GM23338 (cell line): ENCODE measurements around the gene SLC45A1. TPM values are rescaled to one million over a fixed set of nuclear protein-coding genes. Genes with fewer than 3 reads are reported as not detected.

Experiments used
- ATAC-seq: fragments of 200-7000 bp; cut with Tn5 transposase; 3 replicates; pipeline ENCODE4 v1.9.1; 2020
- DNase-seq: peaks from one replicate; pipeline ENCODE4 v3.0.0-alpha.2; 2015; ENCODE audit warnings: low spot score
- H2AFZ ChIP-seq: fragments of 200-600 bp; sonication (generic); 2 replicates; pipeline ENCODE4 v1.8.0; 2016; ENCODE audit warnings: antibody characterized with exemption, mild to moderate bottlenecking, moderate library complexity
- H3F3A ChIP-seq: fragments of 200-600 bp; sonication (generic); replicated peaks from 2 replicates; pipeline ENCODE4 v1.8.0; 2017; ENCODE audit warnings: antibody characterized with exemption, mixed run types, low read depth
- H3K27ac ChIP-seq: fragments of 200-600 bp; sonication (generic); 2 replicates; pipeline ENCODE4 v1.6.1; 2016; ENCODE audit warnings: low read depth
- H3K27me3 ChIP-seq: fragments of 200-600 bp; sonication (generic); 2 replicates; pipeline ENCODE4 v1.8.0; 2016; ENCODE audit warnings: mild to moderate bottlenecking, mixed run types, moderate library complexity; ENCODE audit not compliant: insufficient read depth
- H3K36me3 ChIP-seq: fragments of 200-600 bp; sonication (generic); 2 replicates; pipeline ENCODE4 v1.8.0; 2016; ENCODE audit warnings: mild to moderate bottlenecking; ENCODE audit not compliant: insufficient read depth
- H3K4me1 ChIP-seq: fragments of 200-600 bp; sonication (generic); 2 replicates; pipeline ENCODE4 v1.8.0; 2016; ENCODE audit warnings: mild to moderate bottlenecking, moderate library complexity; ENCODE audit not compliant: insufficient read depth
- H3K4me2 ChIP-seq: fragments of 200-600 bp; sonication (generic); 2 replicates; pipeline ENCODE4 v1.7.1; 2017; ENCODE audit warnings: mixed run types
- H3K4me3 ChIP-seq: fragments of 200-600 bp; sonication (generic); 2 replicates; pipeline ENCODE4 v1.6.1; 2016; ENCODE audit warnings: mixed run types
- H3K79me2 ChIP-seq: fragments of 200-600 bp; sonication (generic); replicated peaks from 2 replicates; pipeline ENCODE4 v1.8.0; 2017; ENCODE audit warnings: mild to moderate bottlenecking; ENCODE audit not compliant: insufficient read depth
- H3K9me2 ChIP-seq: fragments of 200-600 bp; sonication (generic); 2 replicates; pipeline ENCODE4 v1.8.0; 2017; ENCODE audit not compliant: insufficient read depth
- H4K20me1 ChIP-seq: fragments of 200-600 bp; sonication (generic); replicated peaks from 2 replicates; pipeline ENCODE4 v1.8.0; 2017; ENCODE audit warnings: mild to moderate bottlenecking; ENCODE audit not compliant: insufficient read depth
- H3K27ac Mint-ChIP-seq: 2 replicates; pipeline ENCODE4 v1.8.0; 2020; ENCODE audit warnings: inconsistent platforms, mild to moderate bottlenecking, moderate library complexity, mixed read lengths
- H3K27me3 Mint-ChIP-seq: 3 replicates; pipeline ENCODE4 v1.8.0; 2022; ENCODE audit warnings: low read depth, mild to moderate bottlenecking, moderate library complexity, mixed read lengths, inconsistent platforms; ENCODE audit not compliant: insufficient read depth, poor library complexity
- H3K36me3 Mint-ChIP-seq: 3 replicates; pipeline ENCODE4 v1.8.0; 2021; ENCODE audit warnings: low read depth, mild to moderate bottlenecking, inconsistent platforms, moderate library complexity, mixed read lengths
- H3K4me1 Mint-ChIP-seq: 3 replicates; pipeline ENCODE4 v1.8.0; 2020; ENCODE audit warnings: mild to moderate bottlenecking, inconsistent platforms, mixed read lengths
- H3K4me3 Mint-ChIP-seq: 3 replicates; pipeline ENCODE4 v1.8.0; 2021; ENCODE audit warnings: moderate library complexity, mild to moderate bottlenecking, inconsistent platforms, mixed read lengths
- H3K9me3 Mint-ChIP-seq: 3 replicates; pipeline ENCODE4 v1.8.0; 2020; ENCODE audit warnings: moderate library complexity, mild to moderate bottlenecking, inconsistent platforms, mixed read lengths
- CREB1 ChIP-seq: fragments of 250-450 bp; sonication (Bioruptor Pico); IDR thresholded peaks from 2 replicates; pipeline ENCODE4 v1.5.0; 2020; ENCODE audit warnings: low read depth, mild to moderate bottlenecking, moderate library complexity
- CTCF ChIP-seq, 2 experiments: fragments of 200-600 bp in 1 of 2; sonication (generic) in 1 of 2; conservative IDR thresholded peaks; 2 replicates each; pipeline versions ENCODE4 v1.5.1 to v1.6.1; 2016 to 2017; ENCODE audit warnings: antibody characterized with exemption in 2 of 2, low read depth in 2 of 2, mild to moderate bottlenecking in 2 of 2, moderate library complexity in 1 of 2
- ETS1 ChIP-seq: IDR thresholded peaks from 2 replicates; pipeline ENCODE4 v1.6.1; 2016; ENCODE audit warnings: antibody characterized with exemption
- EZH2 ChIP-seq: fragments of 200-600 bp; sonication (generic); IDR thresholded peaks from one replicate; pipeline ENCODE4 v1.8.0; 2017; ENCODE audit warnings: antibody characterized with exemption, mild to moderate bottlenecking, low read depth; ENCODE audit not compliant: unreplicated experiment
- EZH2phosphoT487 ChIP-seq: fragments of 200-600 bp; sonication (generic); IDR thresholded peaks from one replicate; pipeline ENCODE4 v1.8.1; 2018; ENCODE audit warnings: antibody characterized with exemption; ENCODE audit not compliant: unreplicated experiment
- NANOG ChIP-seq: IDR thresholded peaks from 2 replicates; pipeline ENCODE4 v1.6.1; 2016; ENCODE audit warnings: antibody characterized with exemption, borderline replicate concordance
- POLR2AphosphoS5 ChIP-seq: IDR thresholded peaks from 2 replicates; pipeline ENCODE4 v1.6.1; 2016; ENCODE audit warnings: antibody characterized with exemption, low read depth
- STAT1 ChIP-seq: IDR thresholded peaks from one replicate; pipeline ENCODE4 v1.6.1; 2016; ENCODE audit warnings: antibody characterized with exemption; ENCODE audit not compliant: unreplicated experiment
- ZNF114 ChIP-seq: fragments of 250-450 bp; sonication (Bioruptor Pico); IDR thresholded peaks from 2 replicates; pipeline ENCODE4 v1.5.0; 2020; ENCODE audit warnings: mild to moderate bottlenecking, moderate library complexity
- ZNF331 ChIP-seq: fragments of 250-450 bp; sonication (Bioruptor Pico); IDR thresholded peaks from 2 replicates; pipeline ENCODE4 v1.5.0; 2020; ENCODE audit warnings: low read depth, mild to moderate bottlenecking, moderate library complexity
- polyA plus RNA-seq: library from polyadenylated mRNA; unstranded; fragments of >200 nt; fragmentation: Nextera tagmentation; extraction: Ambion mirVana; gene quantifications from 2 replicates; pipeline ENCODE4 v1.2.1, GENCODE V29; 2016
- total RNA-seq: library from RNA; depleted of rRNA; stranded (reverse); fragments of >200 nt; shearing (Covaris generic); gene quantifications from 2 replicates; pipeline ENCODE4 v1.2.3, GENCODE V29; 2014

SLC45A1 gene
- total and polyA plus RNA-seq, 2 experiments from 2014 or later = 1.3 to 2.3 TPM

- TF ChIP-seq CREB1 (CRISPR knock-in tag) (no peak), CTCF (conservative IDR thresholded peaks at IDR 0.05; ENCODE audit: low read depth in 2 of 2) (no peak), NANOG (no peak), EZH2phosphoT487 (no peak), ZNF331 (no peak), STAT1 (no peak), EZH2 (no peak)
Observed at GRCh38 chr1:8342325-8342724, 24.4 kb downstream of the SLC45A1 start (continued).

DNA sequence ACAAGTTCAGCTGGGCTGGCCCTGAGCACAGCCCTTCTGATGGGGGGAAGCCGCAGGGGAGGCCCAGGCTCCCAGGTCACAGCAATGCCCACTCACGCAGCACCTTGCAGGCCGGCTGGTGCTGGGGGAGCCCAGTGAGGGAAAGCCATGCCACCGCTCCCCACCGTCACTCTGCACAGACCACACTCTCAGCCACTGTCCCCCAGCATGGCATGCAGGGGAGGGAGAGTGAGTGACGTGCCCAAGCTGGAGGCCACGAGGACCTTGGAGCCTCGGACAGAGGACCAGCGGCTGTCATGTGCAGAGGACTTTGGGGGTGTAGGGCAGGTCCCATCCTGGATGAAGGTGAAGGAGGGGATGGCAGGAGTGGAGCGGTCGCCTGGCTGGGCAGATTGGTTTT lies 25.1 kb downstream of the SLC45A1 start:
- Mint-ChIP-seq H3K27me3 (peaks cover 4% of the 10 kb centered on the region), H3K36me3 (no peaks in the 10 kb centered on the region; the same call in 2 of the 3 replicates), H3K4me1 (0 out of 3 replicates have a peak, but pooled peaks cover 5% of the 10 kb centered on the region), H3K4me3 (no peak overlapping the region), H3K27ac (no peak overlapping the region; the same call in 1 of the 2 replicates), H3K9me3 (no peaks in the 10 kb centered on the region)
- H2AFZ ChIP-seq = no peak overlapping the region
- no peaks in the 10 kb centered on the region for H3K9me2 ChIP-seq
- no peaks in the 10 kb centered on the region for H3K79me2 ChIP-seq
- TF ChIP-seq EZH2phosphoT487 = no peak
- TF ChIP-seq ZNF331 = no peak
- TF ChIP-seq ETS1 = no peak
- TF ChIP-seq POLR2AphosphoS5 = no peak
- TF ChIP-seq CTCF (conservative IDR thresholded peaks at IDR 0.05; ENCODE audit: low read depth in 2 of 2) = no peak
- TF ChIP-seq ZNF114 = no peak
- no peak for TF ChIP-seq STAT1
- DNase-seq (no peak), ATAC-seq (no peak)
- no peaks in the 10 kb centered on the region for H3K4me1 ChIP-seq
- H3F3A ChIP-seq = no peaks in the 10 kb centered on the region
- no peak overlapping the region for H3K4me3 ChIP-seq
- H3K27ac ChIP-seq = no peak overlapping the region
- H3K4me2 ChIP-seq = no peak overlapping the region
- no peaks in the 10 kb centered on the region for H4K20me1 ChIP-seq
- no peaks in the 10 kb centered on the region for H3K27me3 ChIP-seq
- H3K36me3 ChIP-seq = no peaks in the 10 kb centered on the region
